HG03159 (cell line): ENCODE measurements around the gene NTM.

Experiments
- ATAC-seq: cut with Tn5 transposase; IDR thresholded peaks from one replicate; pipeline ENCODE4 v1.9.1; 2021; ENCODE audit warnings: mild to moderate bottlenecking, moderate library complexity; ENCODE audit not compliant: unreplicated experiment

The NTM gene

DNA sequence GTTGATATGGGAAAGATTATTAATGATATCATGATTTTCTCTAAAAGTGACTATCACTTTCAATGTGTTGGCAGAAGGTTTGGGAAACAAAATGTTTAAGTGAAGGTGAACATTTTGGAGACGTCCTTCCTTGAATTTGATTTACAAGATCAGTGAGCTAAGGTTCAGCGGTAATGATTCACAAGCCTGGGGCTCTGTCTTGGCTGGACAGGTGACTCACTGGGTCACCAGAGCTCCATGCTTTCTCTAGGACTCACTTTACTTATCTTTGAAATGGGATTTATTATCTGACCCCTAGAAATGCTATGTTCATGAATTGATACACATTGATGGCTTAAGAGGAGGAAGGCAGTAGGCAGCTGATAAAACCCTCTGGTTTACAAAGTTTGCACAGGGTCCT is 437.5 kb downstream of the NTM start:
- ATAC-seq: no peak

DNA sequence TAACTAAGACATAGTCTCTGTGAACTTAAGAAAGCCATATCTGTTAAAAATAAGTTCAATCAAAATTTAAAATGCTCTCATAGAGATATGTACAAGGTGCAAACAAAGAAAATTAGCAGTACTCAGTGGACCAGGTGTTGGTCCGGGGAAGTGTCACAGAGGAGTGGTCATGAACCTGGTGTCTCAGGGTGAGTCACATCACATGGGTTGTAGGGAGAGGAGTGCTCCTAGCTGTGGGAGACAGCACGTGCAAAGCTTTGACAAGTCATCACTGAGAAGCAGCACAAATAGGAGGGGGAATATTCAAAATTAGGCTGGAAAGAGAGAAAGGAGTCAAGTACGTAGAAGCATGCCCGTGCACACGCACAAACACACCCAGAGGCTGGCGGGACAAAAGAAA is 438.1 kb downstream of the NTM start:
- ATAC-seq: no peak

DNA sequence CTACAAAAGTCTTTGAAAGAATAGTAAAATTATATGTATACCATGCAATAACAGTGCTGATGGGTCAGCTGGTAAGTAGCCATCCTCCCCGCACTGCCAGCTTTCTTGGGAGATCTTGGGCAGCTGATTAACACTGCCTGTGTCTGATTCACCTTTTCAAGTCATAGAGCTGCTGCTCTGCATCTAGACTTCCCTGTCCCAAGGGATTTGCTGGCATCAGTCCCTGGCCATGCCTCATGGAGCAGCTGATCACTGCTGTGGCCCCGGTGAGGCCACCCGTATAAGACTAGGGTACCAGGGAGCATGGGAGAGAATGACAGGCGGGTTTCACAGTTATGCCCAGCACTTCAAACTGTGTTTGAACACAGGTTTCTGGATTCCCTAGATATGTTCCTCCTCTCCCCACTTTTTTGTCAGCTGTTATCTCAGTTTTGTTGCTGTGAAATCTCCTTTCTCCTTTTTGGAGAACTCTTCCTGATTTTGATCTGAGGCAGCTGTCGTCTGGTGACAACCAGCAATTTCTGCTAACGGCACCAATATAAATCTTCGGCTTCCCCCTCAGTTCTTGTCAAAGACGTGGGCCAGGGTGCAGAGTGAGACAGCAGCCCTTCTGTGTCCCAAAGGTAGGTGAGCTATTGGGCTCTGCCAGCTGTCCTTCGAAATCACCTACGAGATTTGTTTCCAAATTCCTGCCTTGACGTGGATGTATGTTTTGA is 438.9 kb downstream of the NTM start:
- no peak for ATAC-seq

- ATAC-seq: no peak
Observed at GRCh38 chr11:131810541-131810940, 440.1 kb downstream of the NTM start.

DNA sequence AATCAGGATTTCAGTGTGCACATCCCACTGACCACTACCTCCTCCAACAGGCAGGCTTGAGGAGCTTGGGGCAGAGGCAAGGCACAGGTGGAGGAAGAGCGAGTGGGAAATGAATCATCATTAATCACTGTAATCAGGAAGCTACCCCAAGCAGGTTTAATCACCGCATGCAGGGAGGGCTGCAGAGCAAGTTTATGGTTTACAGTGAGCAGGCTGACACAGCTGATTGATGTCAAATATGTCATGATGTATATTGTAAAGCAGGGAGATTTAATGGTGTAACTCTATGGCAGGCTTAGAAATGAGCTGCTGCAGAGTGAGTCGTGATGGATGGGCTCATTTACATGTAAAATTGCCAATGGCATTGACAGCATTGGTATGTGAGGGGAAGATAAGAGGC is 441.0 kb downstream of the NTM start:
- no peak for ATAC-seq

GRCh38 chr11:131814108-131814507 is 443.7 kb downstream of the NTM start:
- ATAC-seq: no peak

- ATAC-seq: no peak
Observed at GRCh38 chr11:131815590-131815989, 445.2 kb downstream of the NTM start.

- ATAC-seq: no peak
Observed at GRCh38 chr11:131816051-131816450, 445.6 kb downstream of the NTM start.

DNA sequence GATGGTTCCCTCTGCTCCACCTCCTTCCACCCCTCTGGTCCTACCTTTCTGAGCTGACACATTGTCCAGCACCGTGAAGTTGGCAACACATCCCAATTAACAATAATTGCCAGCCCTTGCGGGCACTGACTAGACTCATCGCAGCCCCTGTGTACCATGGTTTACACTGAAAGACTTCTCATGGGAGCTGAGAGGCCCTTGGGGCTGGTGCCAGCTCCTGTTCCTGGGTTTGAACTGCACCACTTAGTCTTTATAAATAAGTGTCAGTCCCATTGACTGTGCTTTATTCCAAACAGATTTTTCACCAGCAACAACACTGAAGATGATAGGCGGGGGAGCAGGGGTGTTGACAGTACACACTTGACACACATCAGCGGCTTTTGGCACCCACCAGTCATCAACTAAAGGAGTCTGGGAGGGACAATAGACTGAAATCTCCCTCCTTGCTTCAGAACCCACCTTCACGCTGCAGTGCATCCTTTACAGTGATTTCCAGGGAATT is 447.3 kb downstream of the NTM start:
- no peak for ATAC-seq

DNA sequence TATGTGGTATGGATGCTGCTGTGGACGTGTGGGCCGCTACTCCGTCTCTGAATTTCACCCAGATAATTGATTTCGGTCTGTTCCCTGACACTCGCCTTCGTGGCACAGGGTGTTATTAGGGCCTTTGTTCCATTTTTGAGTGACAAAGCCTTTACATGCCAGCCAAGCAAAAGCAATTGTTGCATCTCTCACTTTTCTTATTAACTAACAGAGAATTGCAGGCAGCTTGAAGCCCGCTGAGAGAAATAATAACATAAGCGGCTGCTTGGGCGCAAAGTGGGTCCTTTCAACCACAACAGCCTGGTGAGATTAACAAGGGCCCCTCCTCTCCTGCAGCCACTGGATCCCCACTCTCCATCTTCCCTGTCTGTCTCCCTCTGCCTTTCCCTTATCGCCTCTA is 449.4 kb downstream of the NTM start:
- ATAC-seq: no peak

DNA sequence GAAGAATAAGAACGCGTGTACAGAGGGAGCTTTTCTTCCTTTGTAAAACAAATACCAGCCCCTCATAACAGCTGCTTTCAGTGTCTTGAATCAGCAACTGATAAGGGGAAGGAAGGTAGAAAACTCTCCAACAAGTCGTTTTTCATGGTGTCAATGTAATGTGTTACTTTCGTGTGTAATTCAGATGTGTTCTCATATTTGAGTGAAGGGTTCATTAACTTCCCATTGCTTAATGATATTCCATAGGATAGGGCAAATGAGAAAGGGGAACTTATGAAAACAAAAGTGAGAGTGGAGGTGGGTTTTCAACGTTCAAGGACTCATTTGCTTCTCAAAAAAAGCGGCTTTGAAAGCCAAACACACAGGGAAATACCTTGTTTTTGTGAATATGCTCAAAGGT is 452.1 kb downstream of the NTM start:
- ATAC-seq: no peak

GRCh38 chr11:131823772-131824171 is 453.4 kb downstream of the NTM start:
- ATAC-seq: no peak

GRCh38 chr11:131824771-131825170 is 454.4 kb downstream of the NTM start:
- ATAC-seq: no peak

DNA sequence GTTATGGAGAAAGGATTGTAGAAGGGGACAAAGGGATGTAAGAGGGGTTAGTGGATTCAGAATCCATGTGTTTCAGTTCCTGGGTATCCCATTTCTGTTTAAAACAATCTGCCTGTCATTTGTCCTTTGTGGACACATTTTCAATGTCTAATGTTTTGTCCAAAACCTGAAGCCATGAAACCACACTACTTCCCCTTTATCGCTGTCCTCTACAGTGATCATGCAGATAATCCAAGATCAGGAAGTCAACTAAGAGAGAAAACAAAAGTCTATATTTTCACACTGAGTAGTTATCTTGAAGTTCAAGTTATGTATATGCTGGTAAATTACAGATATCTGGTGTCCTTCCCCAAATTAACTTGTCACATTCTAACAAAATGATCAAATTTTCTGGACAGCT is 457.0 kb downstream of the NTM start:
- ATAC-seq: no peak

- no peak for ATAC-seq
Observed at GRCh38 chr11:131829725-131830124, 459.3 kb downstream of the NTM start.

GRCh38 chr11:131832079-131832478 is 461.7 kb downstream of the NTM start:
- no peak for ATAC-seq

DNA sequence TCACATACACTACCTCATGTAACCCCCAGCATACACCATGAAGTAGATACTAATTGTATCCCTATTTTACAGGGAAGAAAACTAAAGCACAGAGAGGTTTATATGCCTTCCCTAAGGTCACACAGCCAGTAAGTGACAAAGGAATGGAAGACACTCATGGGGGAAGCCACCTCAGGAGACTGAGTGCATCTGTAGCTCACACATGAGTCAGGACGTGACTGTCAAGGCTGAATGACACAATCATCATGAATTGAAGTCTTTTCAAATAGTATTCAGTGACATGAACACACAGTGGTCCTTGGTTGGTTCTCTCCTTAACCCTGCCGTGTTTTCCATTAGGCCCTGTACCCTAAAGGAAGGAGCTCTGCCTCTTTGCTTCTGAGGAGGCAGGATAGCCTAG is 463.0 kb downstream of the NTM start:
- ATAC-seq: no peak

GRCh38 chr11:131837562-131837961 is 467.1 kb downstream of the NTM start:
- no peak for ATAC-seq

GRCh38 chr11:131838016-131838415 is 467.6 kb downstream of the NTM start:
- ATAC-seq: no peak

DNA sequence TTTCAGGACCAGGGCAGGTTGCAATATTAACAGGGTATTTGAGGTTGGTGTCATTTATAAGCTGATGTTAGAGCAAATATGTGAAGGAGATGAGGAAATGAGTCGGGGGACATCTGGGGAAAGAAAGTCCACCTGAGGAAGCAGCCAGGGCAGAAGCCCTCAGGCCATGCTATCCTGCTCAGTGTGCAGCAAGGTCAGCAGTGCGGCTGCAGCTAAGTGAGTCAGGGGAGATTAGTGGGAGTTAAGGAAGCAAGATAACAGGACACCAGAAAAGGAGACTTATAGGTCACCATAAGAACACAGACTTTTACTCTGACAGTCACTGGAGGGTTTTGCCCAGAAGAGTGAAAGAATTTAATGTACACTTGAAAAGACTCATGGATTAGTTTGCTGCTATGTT is 468.9 kb downstream of the NTM start:
- ATAC-seq: no peak

DNA sequence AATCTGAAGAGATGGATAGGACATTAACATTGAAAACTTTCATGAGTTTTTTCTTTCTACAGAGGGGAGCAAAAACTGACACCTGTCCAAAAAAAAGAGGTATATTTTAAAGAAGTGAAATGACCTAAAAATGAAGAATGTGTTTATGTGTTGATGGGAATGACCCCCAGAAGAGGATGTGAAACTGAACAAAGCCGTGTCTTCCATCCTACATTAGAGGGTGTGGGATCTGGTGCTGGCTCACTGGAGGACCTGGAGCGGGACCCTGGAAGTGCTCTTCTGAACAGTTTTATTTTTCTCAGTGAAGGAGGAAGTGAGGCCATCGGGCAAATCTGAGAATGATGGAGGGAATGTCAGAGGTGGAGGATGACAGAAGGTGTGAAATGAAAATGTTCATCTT is 470.1 kb downstream of the NTM start:
- no peak for ATAC-seq

- ATAC-seq: no peak
Observed at GRCh38 chr11:131841028-131841427, 470.6 kb downstream of the NTM start.
